HG02642 (cell line): ENCODE measurements around the gene NALCN.
A peak's percentile ranks its signal among the peaks of the same experiment; 100 is the strongest.

Source experiments
- ATAC-seq: cut with Tn5 transposase; IDR thresholded peaks from one replicate; pipeline ENCODE4 v1.9.1; 2021; ENCODE audit warnings: mild to moderate bottlenecking; ENCODE audit not compliant: unreplicated experiment, poor library complexity

The NALCN gene

DNA sequence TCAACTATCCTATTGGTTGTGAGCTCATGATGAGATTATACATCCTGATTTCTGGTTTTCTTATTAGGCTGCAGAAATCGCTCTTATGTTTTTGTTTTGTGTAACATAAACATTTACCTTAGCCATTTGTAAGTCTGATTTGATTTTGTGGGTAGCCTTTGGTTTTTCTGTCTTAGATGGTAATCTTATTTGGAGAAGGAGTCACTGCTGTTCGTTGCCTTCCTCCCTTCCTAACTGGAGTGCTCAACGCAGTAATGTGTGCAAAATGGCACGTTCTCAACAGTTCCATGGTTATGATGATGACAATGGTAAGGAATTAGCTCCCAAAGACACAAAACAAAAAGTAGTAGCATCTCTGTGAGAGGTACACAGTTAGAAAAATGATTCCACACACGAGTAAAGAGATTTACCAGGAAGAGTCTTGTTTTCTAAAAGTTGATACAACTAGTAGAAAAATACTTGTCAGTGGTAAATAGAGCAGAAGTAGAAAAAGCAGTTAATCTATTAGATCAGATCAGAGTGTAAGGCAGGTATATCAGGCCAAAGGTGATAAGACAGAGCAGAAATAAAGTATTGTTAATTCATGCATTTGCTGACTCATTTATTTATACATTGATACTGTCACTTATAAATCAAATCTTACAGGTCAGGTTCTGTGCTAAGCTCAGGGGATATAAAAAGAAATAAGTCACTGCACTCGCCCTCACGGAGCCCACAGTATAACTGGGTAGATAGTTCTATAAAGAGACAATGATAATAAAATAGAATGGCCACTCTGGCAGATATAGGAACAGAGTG lies 270.0 kb downstream of the NALCN start:
- ATAC-seq: no peak

DNA sequence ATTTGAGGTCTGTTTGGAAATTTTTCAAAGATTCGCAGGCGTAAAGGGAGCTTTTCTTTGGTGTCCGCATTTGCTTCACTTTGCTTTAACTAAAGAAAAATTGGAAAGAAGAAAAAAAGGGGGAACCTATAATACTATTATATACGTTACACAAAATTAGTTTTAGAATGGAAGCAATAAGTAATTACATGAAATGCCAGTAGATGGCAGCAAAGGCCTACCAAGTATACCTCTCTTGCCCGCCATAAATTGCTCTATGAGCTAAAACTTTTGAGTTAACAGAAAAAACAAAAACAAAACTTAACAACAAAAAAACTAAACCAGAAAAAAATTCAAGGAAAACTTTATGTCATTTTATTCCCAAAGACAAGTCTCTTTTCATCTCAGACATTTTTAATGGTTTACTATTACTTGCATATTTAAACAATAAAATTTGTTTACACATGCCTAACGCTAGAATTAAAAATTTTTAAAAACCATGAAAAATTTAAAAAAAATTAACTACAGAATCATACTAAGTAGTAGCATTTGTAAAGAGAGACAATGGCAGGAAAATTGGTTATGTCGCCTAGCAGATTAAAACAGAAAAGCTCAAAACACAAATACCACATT lies 271.4 kb downstream of the NALCN start:
- ATAC-seq: peak; percentile 71

DNA sequence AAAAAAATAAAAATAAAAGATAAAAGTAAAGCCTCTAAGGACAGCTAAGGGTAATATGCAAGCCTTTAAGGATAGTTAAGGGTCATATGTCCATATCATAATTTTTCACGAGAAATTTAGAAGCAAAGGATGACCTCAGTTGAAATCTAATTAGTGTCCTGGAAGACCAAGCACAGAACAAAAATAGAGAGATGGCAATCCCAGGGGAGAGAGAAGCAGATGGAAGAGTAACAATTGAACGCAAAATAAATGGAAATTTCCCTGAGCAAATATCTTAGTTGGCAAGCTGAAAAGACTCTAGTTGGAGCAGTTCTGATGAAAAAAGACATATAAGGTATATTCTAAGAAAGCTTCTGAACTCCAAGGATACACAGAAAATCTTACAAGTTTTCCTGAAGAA lies 275.4 kb downstream of the NALCN start:
- no peak for ATAC-seq

GRCh38 chr13:101140087-101140770 lies 276.1 kb downstream of the NALCN start:
- no peak for ATAC-seq

- ATAC-seq: no peak
These were observed 277.2 kb downstream of the NALCN start for GRCh38 chr13:101139081-101139480.

- ATAC-seq: peak; percentile 78
These were observed 288.5 kb downstream of the NALCN start for GRCh38 chr13:101127741-101128353.

- ATAC-seq: no peak
These were observed 293.3 kb downstream of the NALCN start for GRCh38 chr13:101123028-101123427.

GRCh38 chr13:101121608-101122007 lies 294.7 kb downstream of the NALCN start:
- ATAC-seq: no peak

GRCh38 chr13:101120007-101120406 lies 296.3 kb downstream of the NALCN start:
- no peak for ATAC-seq

- ATAC-seq: no peak
These were observed 299.5 kb downstream of the NALCN start for GRCh38 chr13:101116826-101117225.

DNA sequence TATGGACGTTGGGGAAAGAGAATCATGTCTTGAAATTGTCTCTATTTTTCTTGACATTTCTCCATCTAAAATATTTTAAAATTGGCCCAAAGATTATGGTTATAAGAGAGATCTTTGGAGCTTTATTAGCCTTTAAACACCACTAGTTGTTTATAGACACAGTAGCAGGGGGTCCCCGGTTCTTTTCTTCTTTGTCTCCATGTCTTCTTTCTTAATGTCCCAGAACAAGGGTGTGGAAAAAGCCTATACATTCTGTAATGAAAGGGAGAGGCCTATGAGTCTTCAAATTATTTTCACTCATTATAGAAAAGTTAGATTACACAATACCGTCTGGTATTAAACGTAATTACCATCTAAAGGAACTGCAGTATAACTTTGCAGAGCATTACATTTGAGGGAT lies 300.0 kb downstream of the NALCN start:
- ATAC-seq: no peak

DNA sequence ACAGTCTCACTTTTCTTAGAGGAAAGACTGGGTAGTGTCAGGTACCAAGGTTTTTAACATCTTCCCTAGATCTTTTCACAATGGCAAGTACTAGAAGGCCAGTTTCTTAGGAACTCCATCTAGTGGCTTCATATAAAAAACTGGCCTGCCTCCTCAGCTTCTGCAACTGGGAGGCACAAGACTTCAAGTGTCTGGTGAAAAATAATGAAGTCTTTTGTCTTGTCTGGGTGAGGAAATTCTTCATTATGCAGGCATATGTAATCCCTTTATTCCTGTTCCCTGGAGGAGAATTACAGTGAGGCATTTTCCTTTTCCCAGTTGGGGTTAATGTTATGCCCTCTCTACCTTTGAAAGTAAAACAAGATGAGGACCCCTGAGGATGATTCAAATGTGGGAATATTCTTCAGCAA lies 300.5 kb downstream of the NALCN start:
- no peak for ATAC-seq

DNA sequence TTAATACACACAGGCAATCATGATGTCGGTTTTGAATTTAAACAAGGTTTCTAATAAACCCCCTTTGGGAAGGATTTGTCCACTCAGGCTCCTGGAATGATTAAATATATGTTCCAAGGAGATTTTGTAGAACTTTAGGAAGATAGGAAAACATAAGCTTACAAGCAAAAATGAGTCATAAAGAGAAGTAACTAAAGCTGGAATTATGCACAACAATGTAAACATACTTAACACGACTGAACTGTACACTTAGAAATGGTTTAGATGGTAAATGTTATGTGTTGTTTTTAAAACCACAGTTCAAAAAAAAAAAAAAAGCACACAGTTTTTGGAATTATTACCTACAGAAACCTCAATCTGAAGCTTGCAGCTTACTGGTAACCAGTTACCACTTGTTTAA lies 304.4 kb downstream of the NALCN start:
- no peak for ATAC-seq

DNA sequence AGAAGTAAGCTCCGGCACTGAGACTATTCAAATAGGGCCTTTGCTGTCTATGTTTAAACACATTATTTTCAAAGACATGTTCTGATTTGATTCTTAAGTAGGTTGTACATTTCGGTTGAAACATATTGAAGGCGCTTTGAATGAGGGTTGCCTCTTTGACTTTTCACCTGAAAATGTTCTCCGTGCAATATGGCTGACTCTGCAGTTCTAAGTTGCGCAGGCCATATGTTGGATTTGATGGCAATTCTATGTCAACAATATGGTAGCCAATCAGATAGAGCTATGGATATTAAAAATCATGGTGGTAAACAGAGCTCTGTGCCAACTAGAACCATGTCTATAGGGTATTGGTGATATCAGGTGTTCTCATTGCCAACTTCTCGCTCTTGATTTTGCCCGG lies 307.3 kb downstream of the NALCN start:
- no peak for ATAC-seq

- ATAC-seq: no peak
These were observed 317.4 kb downstream of the NALCN start for GRCh38 chr13:101098873-101099272.

DNA sequence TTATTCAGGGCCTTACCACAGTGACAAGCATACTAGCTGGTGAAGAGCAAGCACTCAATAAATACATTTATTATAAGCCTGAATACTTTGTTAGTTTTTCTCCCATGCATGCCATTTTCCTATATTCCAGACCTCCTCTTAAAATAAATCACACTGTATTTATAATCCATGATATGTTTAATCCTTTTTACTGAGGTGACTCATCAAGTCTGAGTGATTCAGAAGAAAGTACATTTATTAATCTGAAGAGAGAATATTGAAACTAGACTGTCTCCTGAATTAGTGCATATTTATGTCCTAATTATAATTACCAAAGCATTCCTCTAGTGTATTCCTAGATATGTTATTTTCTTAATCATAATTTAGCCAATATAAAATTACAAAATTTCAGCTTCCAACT lies 323.3 kb downstream of the NALCN start:
- no peak for ATAC-seq

DNA sequence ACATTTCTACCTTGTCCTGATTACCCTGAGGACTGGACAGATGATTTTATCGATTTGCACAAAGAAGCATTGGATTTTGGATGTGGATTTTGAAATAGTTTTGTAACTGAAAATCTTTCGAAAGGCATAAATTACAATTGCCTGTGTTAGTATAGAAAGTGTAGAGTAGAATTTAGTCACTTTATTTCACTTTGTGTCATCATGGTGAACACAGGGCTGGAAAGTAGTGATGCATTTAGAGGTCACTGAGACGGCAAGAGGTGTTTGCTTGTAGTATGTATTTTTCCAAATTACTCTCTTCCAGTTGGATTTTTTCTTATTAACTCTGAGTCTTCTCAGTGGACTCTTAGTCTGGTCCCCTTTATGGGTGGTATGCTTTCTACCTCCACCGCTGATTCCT lies 326.0 kb downstream of the NALCN start:
- ATAC-seq: no peak

GRCh38 chr13:101085551-101085950 lies 330.8 kb downstream of the NALCN start:
- no peak for ATAC-seq

- no peak for ATAC-seq
These were observed 333.9 kb downstream of the NALCN start for GRCh38 chr13:101082441-101082840.

- no peak for ATAC-seq
These were observed 335.7 kb downstream of the NALCN start for GRCh38 chr13:101080616-101081015.

- ATAC-seq: no peak
These were observed 351.0 kb downstream of the NALCN start for GRCh38 chr13:101065329-101065728.
